ENCODE data around the gene BEGAIN. TPM values are rescaled to one million over a fixed set of nuclear protein-coding genes. Genes with fewer than 3 reads are reported as not detected.

BEGAIN gene
- polyA plus RNA-seq, 2 donors = 0.28 to 0.88 TPM

GRCh38 chr14:100577321-100577985 lies 9.8 kb downstream of the BEGAIN start:
- 84 to 86% methylated on average over 23 of the region's 23 CpGs for WGBS, 2 donors
- no peaks in the 10 kb centered on the region for H3K36me3 ChIP-seq (ENCODE audit: control insufficient read depth in 2 of 2, insufficient read depth in 2 of 2, low read length in 1 of 2)
- no peak overlapping the region for H3K4me3 ChIP-seq (ENCODE audit: low read depth in 1 of 2, low read length in 2 of 2)
- H3K4me1 ChIP-seq (ENCODE audit: control insufficient read depth in 2 of 2, insufficient read depth in 2 of 2, low read length in 1 of 2) = no peaks in the 10 kb centered on the region
- H3K9me3 ChIP-seq (ENCODE audit: control insufficient read depth in 2 of 2, insufficient read depth in 1 of 2, low read depth in 1 of 2, low read length in 1 of 2) = no peaks in the 10 kb centered on the region
- H3K27me3 ChIP-seq (ENCODE audit: control insufficient read depth in 1 of 2, insufficient read depth in 2 of 2, low read length in 2 of 2) = no peaks in the 10 kb centered on the region
- H3K27ac ChIP-seq (ENCODE audit: low read depth in 2 of 2, low read length in 1 of 2) = no peak overlapping the region

GRCh38 chr14:100576091-100577085 lies 10.8 kb downstream of the BEGAIN start:
- no peak overlapping the region for H3K4me3 ChIP-seq (ENCODE audit: low read depth in 1 of 2, low read length in 2 of 2)
- H3K9me3 ChIP-seq (ENCODE audit: control insufficient read depth in 2 of 2, insufficient read depth in 1 of 2, low read depth in 1 of 2, low read length in 1 of 2) = no peaks in the 10 kb centered on the region
- 86 to 90% methylated on average over 26 of the region's 26 CpGs for WGBS, 2 donors

DNA sequence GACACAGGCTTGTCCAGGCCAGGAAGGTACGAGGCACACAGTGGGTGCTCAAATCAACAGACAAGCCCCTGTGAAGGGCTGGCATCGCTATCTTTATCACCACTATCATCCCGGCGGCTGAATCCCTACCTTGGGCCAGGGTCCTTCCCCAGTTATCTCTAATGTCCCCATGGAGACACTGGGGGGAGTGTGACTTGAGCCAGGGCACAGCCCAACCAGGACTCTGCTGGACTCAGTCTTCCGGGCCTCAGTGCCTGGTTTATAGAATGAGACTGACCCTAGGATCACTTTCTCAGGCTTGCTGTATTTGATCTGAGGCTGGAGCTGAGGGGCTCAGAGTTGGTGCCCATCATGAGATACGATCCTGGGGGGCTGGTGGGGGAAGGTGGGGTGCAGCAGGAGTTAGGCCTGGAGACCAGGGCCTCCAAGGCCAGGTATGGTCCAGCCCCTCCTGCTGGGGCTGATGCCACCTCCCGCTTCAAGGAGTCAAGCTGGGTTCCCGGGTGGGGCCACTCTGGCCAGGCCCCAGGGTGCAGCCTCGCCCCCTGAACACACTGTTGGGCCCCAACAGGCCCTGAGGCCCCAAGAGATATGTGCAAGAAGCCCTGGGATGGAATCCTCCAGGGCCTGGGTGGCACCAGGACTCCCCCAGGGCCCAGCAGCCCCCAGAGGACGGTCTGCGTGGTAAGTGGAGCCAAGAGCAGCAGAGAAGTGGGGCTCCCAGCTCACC lies 11.8 kb downstream of the BEGAIN start:
- 82 to 84% methylated on average over 11 of the region's 11 CpGs for WGBS, 2 donors
- no peak overlapping the region for H3K27ac ChIP-seq (ENCODE audit: low read depth in 2 of 2, low read length in 1 of 2)
- no peaks in the 10 kb centered on the region for H3K36me3 ChIP-seq (ENCODE audit: control insufficient read depth in 2 of 2, insufficient read depth in 2 of 2, low read length in 1 of 2)
- H3K9me3 ChIP-seq (ENCODE audit: control insufficient read depth in 2 of 2, insufficient read depth in 1 of 2, low read depth in 1 of 2, low read length in 1 of 2) = no peaks in the 10 kb centered on the region
- peaks cover 0 to under 1% of the 10 kb centered on the region in 2 donors for H3K27me3 ChIP-seq (ENCODE audit: control insufficient read depth in 1 of 2, insufficient read depth in 2 of 2, low read length in 2 of 2)
- H3K4me3 ChIP-seq (ENCODE audit: low read depth in 1 of 2, low read length in 2 of 2) = no peak overlapping the region
- no peaks in the 10 kb centered on the region for H3K4me1 ChIP-seq (ENCODE audit: control insufficient read depth in 2 of 2, insufficient read depth in 2 of 2, low read length in 1 of 2)

More at GRCh38 chr14:100576091-100577085, 10.8 kb downstream of the BEGAIN start:
- H3K4me1 ChIP-seq (ENCODE audit: control insufficient read depth in 2 of 2, insufficient read depth in 2 of 2, low read length in 1 of 2) = no peaks in the 10 kb centered on the region
- H3K27me3 ChIP-seq (ENCODE audit: control insufficient read depth in 1 of 2, insufficient read depth in 2 of 2, low read length in 2 of 2) = no peaks in the 10 kb centered on the region
- no peak overlapping the region for H3K27ac ChIP-seq (ENCODE audit: low read depth in 2 of 2, low read length in 1 of 2)
- H3K36me3 ChIP-seq (ENCODE audit: control insufficient read depth in 2 of 2, insufficient read depth in 2 of 2, low read length in 1 of 2) = no peaks in the 10 kb centered on the region

DNA sequence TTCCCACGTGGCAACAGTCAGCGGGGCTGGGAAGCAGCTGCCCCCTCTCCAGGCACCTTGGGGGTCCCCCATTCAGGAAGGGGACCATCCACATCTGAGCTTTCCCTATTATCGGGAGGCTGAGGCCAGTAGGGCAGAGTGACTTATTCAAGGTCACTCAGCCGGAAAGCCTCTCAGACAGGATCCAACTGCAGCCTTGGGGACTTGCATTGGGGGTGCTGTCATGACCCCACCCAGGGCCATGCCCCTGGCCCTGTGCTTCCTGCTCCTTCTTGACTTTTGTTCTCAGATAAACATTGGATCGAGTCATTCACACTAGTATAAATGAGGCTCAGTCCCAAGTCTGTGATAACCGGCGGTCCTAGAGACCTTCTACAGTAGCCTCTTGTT lies 12.6 kb downstream of the BEGAIN start:
- WGBS, 2 donors = 66% methylated on average over 7 of the region's 7 CpGs
- Histone ChIP-seq H3K9me3 (ENCODE audit: control insufficient read depth in 2 of 2, insufficient read depth in 1 of 2, low read depth in 1 of 2, low read length in 1 of 2) (no peaks in the 10 kb centered on the region), H3K27me3 (ENCODE audit: control insufficient read depth in 1 of 2, insufficient read depth in 2 of 2, low read length in 2 of 2) (peaks cover 0 to 5% of the 10 kb centered on the region in 2 donors), H3K27ac (ENCODE audit: low read depth in 2 of 2, low read length in 1 of 2) (no peak overlapping the region), H3K4me3 (ENCODE audit: low read depth in 1 of 2, low read length in 2 of 2) (no peak overlapping the region), H3K4me1 (ENCODE audit: control insufficient read depth in 2 of 2, insufficient read depth in 2 of 2, low read length in 1 of 2) (no peaks in the 10 kb centered on the region), H3K36me3 (ENCODE audit: control insufficient read depth in 2 of 2, insufficient read depth in 2 of 2, low read length in 1 of 2) (no peaks in the 10 kb centered on the region)

DNA sequence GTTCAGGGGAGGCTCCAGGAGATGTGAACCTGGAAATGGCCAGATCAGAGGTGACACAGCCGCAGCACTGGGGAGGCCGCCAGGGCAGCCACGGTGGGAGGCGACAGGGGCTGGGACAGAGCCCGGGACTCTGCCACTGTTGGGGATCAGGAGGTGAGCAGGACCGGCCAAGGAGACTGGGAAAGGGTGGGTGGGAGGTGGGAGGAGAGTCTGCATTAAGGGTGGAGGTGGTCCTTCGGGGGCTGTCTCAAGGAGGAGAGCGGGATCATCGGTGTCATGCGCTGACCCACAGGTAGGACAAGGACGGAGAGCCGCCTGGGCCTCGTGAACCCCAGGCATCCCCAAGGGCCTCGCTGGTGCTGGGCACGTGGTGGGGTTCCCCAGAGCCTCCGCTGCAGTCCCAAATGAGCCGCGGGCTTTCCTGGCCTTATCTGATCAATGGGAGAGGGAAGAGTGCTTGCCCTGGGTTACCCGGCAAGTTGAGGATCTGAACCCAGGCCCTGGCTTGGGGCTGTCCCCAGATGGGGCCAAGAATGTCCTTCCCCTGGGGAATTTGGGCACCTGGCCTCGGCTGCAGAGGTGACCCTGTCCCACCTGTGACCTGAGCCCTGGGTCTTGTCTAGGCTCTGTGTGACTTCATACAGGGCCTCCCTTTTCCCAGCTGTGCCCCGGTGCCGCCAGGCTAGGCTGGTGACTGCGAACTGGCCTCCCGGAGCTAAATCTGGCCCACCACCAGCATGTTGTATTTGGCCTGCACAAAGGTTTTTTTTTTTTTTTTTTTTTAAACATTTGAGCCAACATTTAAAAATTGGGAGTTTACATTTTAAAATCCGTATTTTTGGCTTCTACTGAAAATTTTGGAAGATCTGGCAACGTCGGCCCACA lies 13.2 kb downstream of the BEGAIN start:
- peaks cover 5% of the 10 kb centered on the region in 2 donors for H3K27me3 ChIP-seq (ENCODE audit: control insufficient read depth in 1 of 2, insufficient read depth in 2 of 2, low read length in 2 of 2)
- WGBS, 2 donors = 81 to 82% methylated on average over 27 of the region's 27 CpGs
- H3K9me3 ChIP-seq (ENCODE audit: control insufficient read depth in 2 of 2, insufficient read depth in 1 of 2, low read depth in 1 of 2, low read length in 1 of 2) = no peaks in the 10 kb centered on the region

GRCh38 chr14:100573002-100573756 lies 14.0 kb downstream of the BEGAIN start:
- 15 to 16% methylated on average over 17 to 18 of the region's 18 CpGs for WGBS, 2 donors
- peaks cover 5 to 13% of the 10 kb centered on the region in 2 donors for H3K27me3 ChIP-seq (ENCODE audit: control insufficient read depth in 1 of 2, insufficient read depth in 2 of 2, low read length in 2 of 2)
- no peak overlapping the region for H3K27ac ChIP-seq (ENCODE audit: low read depth in 2 of 2, low read length in 1 of 2)
- H3K4me3 ChIP-seq (ENCODE audit: low read depth in 1 of 2, low read length in 2 of 2) = no peak overlapping the region
- H3K4me1 ChIP-seq (ENCODE audit: control insufficient read depth in 2 of 2, insufficient read depth in 2 of 2, low read length in 1 of 2) = peaks cover 4 to 10% of the 10 kb centered on the region in 2 donors
- H3K36me3 ChIP-seq (ENCODE audit: control insufficient read depth in 2 of 2, insufficient read depth in 2 of 2, low read length in 1 of 2) = no peaks in the 10 kb centered on the region
- H3K9me3 ChIP-seq (ENCODE audit: control insufficient read depth in 2 of 2, insufficient read depth in 1 of 2, low read depth in 1 of 2, low read length in 1 of 2) = no peaks in the 10 kb centered on the region

More for the DNA sequence above, 13.2 kb downstream of the BEGAIN start:
- H3K4me3 ChIP-seq (ENCODE audit: low read depth in 1 of 2, low read length in 2 of 2) = no peak overlapping the region
- no peak overlapping the region for H3K27ac ChIP-seq (ENCODE audit: low read depth in 2 of 2, low read length in 1 of 2)
- H3K4me1 ChIP-seq (ENCODE audit: control insufficient read depth in 2 of 2, insufficient read depth in 2 of 2, low read length in 1 of 2) = peaks cover 0 to 2% of the 10 kb centered on the region in 2 donors
- H3K36me3 ChIP-seq (ENCODE audit: control insufficient read depth in 2 of 2, insufficient read depth in 2 of 2, low read length in 1 of 2) = no peaks in the 10 kb centered on the region

DNA sequence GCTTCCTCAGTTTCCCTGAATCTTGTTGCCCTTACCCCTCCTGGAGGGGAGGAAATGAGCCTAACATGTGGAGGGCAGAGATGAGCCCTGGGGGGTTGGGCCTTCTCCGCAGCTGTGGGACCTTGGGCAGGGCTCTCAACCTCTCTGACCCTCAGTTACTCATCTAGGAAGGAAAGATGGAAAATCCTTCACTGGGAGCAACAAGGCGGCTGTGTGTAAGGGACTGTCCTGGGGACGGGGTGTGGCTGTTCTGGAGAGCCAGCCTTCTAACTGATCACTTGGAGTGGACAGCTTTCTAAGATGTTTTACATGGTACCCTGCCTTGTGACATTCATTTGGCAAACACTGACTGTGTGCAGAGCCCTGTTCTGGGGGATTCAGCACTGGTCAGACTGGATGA lies 14.7 kb downstream of the BEGAIN start:
- Histone ChIP-seq H3K9me3 (ENCODE audit: control insufficient read depth in 2 of 2, insufficient read depth in 1 of 2, low read depth in 1 of 2, low read length in 1 of 2) (no peaks in the 10 kb centered on the region), H3K27me3 (ENCODE audit: control insufficient read depth in 1 of 2, insufficient read depth in 2 of 2, low read length in 2 of 2) (peaks cover 5 to 16% of the 10 kb centered on the region in 2 donors), H3K4me3 (ENCODE audit: low read depth in 1 of 2, low read length in 2 of 2) (no peak overlapping the region), H3K36me3 (ENCODE audit: control insufficient read depth in 2 of 2, insufficient read depth in 2 of 2, low read length in 1 of 2) (no peaks in the 10 kb centered on the region), H3K4me1 (ENCODE audit: control insufficient read depth in 2 of 2, insufficient read depth in 2 of 2, low read length in 1 of 2) (peaks cover 6 to 10% of the 10 kb centered on the region in 2 donors), H3K27ac (ENCODE audit: low read depth in 2 of 2, low read length in 1 of 2) (no peak overlapping the region)
- 56 to 79% methylated on average over 3 of the region's 3 CpGs for WGBS, 2 donors

GRCh38 chr14:100571837-100572236 lies 15.4 kb downstream of the BEGAIN start:
- Histone ChIP-seq H3K9me3 (ENCODE audit: control insufficient read depth in 2 of 2, insufficient read depth in 1 of 2, low read depth in 1 of 2, low read length in 1 of 2) (no peaks in the 10 kb centered on the region), H3K27me3 (ENCODE audit: control insufficient read depth in 1 of 2, insufficient read depth in 2 of 2, low read length in 2 of 2) (peaks cover 5 to 23% of the 10 kb centered on the region in 2 donors), H3K4me3 (ENCODE audit: low read depth in 1 of 2, low read length in 2 of 2) (no peak overlapping the region), H3K4me1 (ENCODE audit: control insufficient read depth in 2 of 2, insufficient read depth in 2 of 2, low read length in 1 of 2) (peaks cover 6 to 10% of the 10 kb centered on the region in 2 donors), H3K36me3 (ENCODE audit: control insufficient read depth in 2 of 2, insufficient read depth in 2 of 2, low read length in 1 of 2) (no peaks in the 10 kb centered on the region), H3K27ac (ENCODE audit: low read depth in 2 of 2, low read length in 1 of 2) (no peak overlapping the region)
- WGBS, 2 donors = 85 to 86% methylated on average over 16 of the region's 16 CpGs
